Uterus (tissue), 4 donors: ENCODE measurements around the gene CDH16. TPM values are rescaled to one million over a fixed set of nuclear protein-coding genes. Genes with fewer than 3 reads are reported as not detected.

ENCODE experiments used
- DNase-seq, 2 donors: peaks; one replicate each; pipeline ENCODE4 v3.0.0-alpha.2; 2019 to 2020
- H3K27ac ChIP-seq, 2 donors: fragments of 200-600 bp; sonication (generic); 1 replicate in 1 of 2; 2 replicates in 1 of 2; pipeline ENCODE4 v1.5.1; 2016 to 2018
- H3K27me3 ChIP-seq, 2 donors: fragments of 200-600 bp; sonication (generic); one replicate each; pipeline ENCODE4 v1.5.1; 2018 to 2019; ENCODE audit warnings: control low read depth in 1 of 2
- H3K36me3 ChIP-seq, 2 donors: fragments of 200-600 bp; sonication (generic); one replicate each; pipeline ENCODE4 v1.5.1; 2019; ENCODE audit warnings: control low read depth in 1 of 2
- H3K4me1 ChIP-seq, 2 donors: fragments of 200-600 bp; sonication (generic); one replicate each; pipeline ENCODE4 v1.5.1; 2018 to 2019; ENCODE audit warnings: control low read depth in 1 of 2
- H3K4me3 ChIP-seq, 2 donors: fragments of 200-600 bp; sonication (generic); 1 replicate in 1 of 2; 2 replicates in 1 of 2; pipeline ENCODE4 v1.5.1; 2018 to 2019; ENCODE audit warnings: mild to moderate bottlenecking in 1 of 2
- H3K9me3 ChIP-seq, 2 donors: fragments of 200-600 bp; sonication (generic); one replicate each; pipeline ENCODE4 v1.5.1; 2019; ENCODE audit warnings: control low read depth in 1 of 2
- CTCF ChIP-seq, 4 experiments: fragments of 200-600 bp in 2 of 4; fragments of 450-650 bp in 2 of 4; sonication (generic) in 2 of 4; IDR thresholded peaks; one replicate each; pipeline ENCODE4 v1.5.1; 2016 to 2019; ENCODE audit warnings: antibody characterized with exemption in 4 of 4, mild to moderate bottlenecking in 2 of 4, moderate library complexity in 1 of 4
- POLR2A ChIP-seq, 2 donors: fragments of 450-650 bp; IDR thresholded peaks; one replicate each; pipeline ENCODE4 v1.6.1; 2016; ENCODE audit warnings: antibody characterized with exemption in 2 of 2, mild to moderate bottlenecking in 1 of 2, moderate library complexity in 1 of 2
- intact Hi-C: fragments of 100-400 bp; cut with DNase I; formaldehyde crosslinking; loops from one replicate; pipeline ENCODE4 v1.15.1; 2023; ENCODE audit warnings: low total_unique reads
- total RNA-seq, 4 donors: library from RNA; depleted of rRNA in 3 of 4; stranded (reverse); fragments of >200 nt in 3 of 4; gene quantifications; one replicate each; pipeline versions ENCODE4 v1.1.0 to v1.2.4, GENCODE V29; 2014 to 2023
- donor health status: DM: yes; HTN: yes; CAD: no.

CDH16 gene
- total RNA-seq, 4 donors from 2014 or later = 12.6 TPM; not detected in 3

- TF ChIP-seq POLR2A (IDR thresholded peaks at IDR 0.05) = no peak
- Histone ChIP-seq H3K4me3 (no peak overlapping the region), H3K27ac (no peak overlapping the region), H3K36me3 (no peaks in the 10 kb centered on the region), H3K4me1 (no peaks in the 10 kb centered on the region), H3K27me3 (no peaks in the 10 kb centered on the region), H3K9me3 (no peaks in the 10 kb centered on the region)
- no peak for DNase-seq
- intact Hi-C loops = no loop called here
Measured at GRCh38 chr16:66910175-66910940, 8.3 kb downstream of the CDH16 start.

- no peaks in the 10 kb centered on the region for H3K27me3 ChIP-seq
- no peak for DNase-seq
- TF ChIP-seq CTCF (IDR thresholded peaks at IDR 0.05) (no peak), POLR2A (IDR thresholded peaks at IDR 0.05) (no peak)
- no peaks in the 10 kb centered on the region for H3K9me3 ChIP-seq
- H3K27ac ChIP-seq = no peak overlapping the region
- H3K4me3 ChIP-seq = no peak overlapping the region
- intact Hi-C loops = no loop called here
- H3K36me3 ChIP-seq = no peaks in the 10 kb centered on the region
- no peaks in the 10 kb centered on the region for H3K4me1 ChIP-seq
Measured at GRCh38 chr16:66908762-66909559, 9.7 kb downstream of the CDH16 start.

- Histone ChIP-seq H3K9me3 (no peaks in the 10 kb centered on the region), H3K4me3 (no peak overlapping the region), H3K36me3 (no peaks in the 10 kb centered on the region), H3K4me1 (no peaks in the 10 kb centered on the region), H3K27me3 (no peaks in the 10 kb centered on the region), H3K27ac (peak overlapping the region in 1 of 2 donors; percentile 27)
- no peak for TF ChIP-seq POLR2A (IDR thresholded peaks at IDR 0.05)
- TF ChIP-seq CTCF (IDR thresholded peaks at IDR 0.05) = no peak
- intact Hi-C loops = no loop called here
- DNase-seq = no peak
Measured at GRCh38 chr16:66908116-66908515, 10.6 kb downstream of the CDH16 start.

GRCh38 chr16:66906916-66907836 lies 11.5 kb downstream of the CDH16 start:
- Histone ChIP-seq H3K4me1 (no peaks in the 10 kb centered on the region), H3K27ac (peak overlapping the region; percentile 35 to 47), H3K4me3 (no peak overlapping the region), H3K9me3 (no peaks in the 10 kb centered on the region), H3K36me3 (no peaks in the 10 kb centered on the region), H3K27me3 (no peaks in the 10 kb centered on the region)
- intact Hi-C loops = no loop called here
- no peak for DNase-seq
- TF ChIP-seq POLR2A (IDR thresholded peaks at IDR 0.05) (no peak), CTCF (IDR thresholded peaks at IDR 0.05) (no peak)
